Naive thymus-derived CD4-positive, alpha-beta T cell (primary cell): ENCODE data around the gene BCL11A. TPM values are rescaled to one million over a fixed set of nuclear protein-coding genes. Genes with fewer than 3 reads are reported as not detected.

Experiments used
- ATAC-seq: fragments of 150-1000 bp; cut with Tn5 transposase; 2 replicates; pipeline ENCODE4 v1.10.0; 2021; ENCODE audit warnings: mild to moderate bottlenecking, moderate library complexity
- CTCF ChIA-PET: fragments of 350-600 bp; sonication (Branson Sonifier 250); formaldehyde crosslinking; loops from one replicate; lab custom pipeline; 2021; ENCODE audit warnings: antibody characterized with exemption; lab: Charles Lee
- POLR2A ChIA-PET: fragments of 350-600 bp; sonication (Branson Sonifier 250); formaldehyde crosslinking; loops from one replicate; lab custom pipeline; 2021; ENCODE audit warnings: antibody characterized with exemption, inconsistent platforms; lab: Charles Lee
- DNase-seq, 9 donors: peaks; one replicate each; pipeline versions ENCODE4 v3.0.0 to v3.0.0-alpha.2; 2020 to 2022; ENCODE audit warnings: mixed read lengths in 1 of 9
- H3K27ac ChIP-seq: one replicate; pipeline ENCODE4 v1.7.0; 2013; ENCODE audit warnings: mild to moderate bottlenecking, low read depth, low read length, moderate library complexity
- H3K27me3 ChIP-seq, 2 donors: one replicate each; pipeline ENCODE4 v1.7.0; 2013; ENCODE audit warnings: low read length in 2 of 2, mild to moderate bottlenecking in 2 of 2, moderate library complexity in 2 of 2; ENCODE audit not compliant: control insufficient read depth in 2 of 2, insufficient read depth in 2 of 2
- H3K36me3 ChIP-seq, 3 experiments: 1 replicate in 2 of 3; 2 replicates in 1 of 3; pipeline ENCODE4 v1.7.0; 2013; ENCODE audit warnings: low read length in 3 of 3, mild to moderate bottlenecking in 3 of 3, moderate library complexity in 1 of 3; ENCODE audit not compliant: insufficient read depth in 3 of 3, control insufficient read depth in 2 of 3
- H3K4me1 ChIP-seq, 2 donors: one replicate each; pipeline ENCODE4 v1.7.0; 2013; ENCODE audit warnings: low read length in 2 of 2, mild to moderate bottlenecking in 2 of 2, moderate library complexity in 1 of 2; ENCODE audit not compliant: control insufficient read depth in 2 of 2, insufficient read depth in 2 of 2
- H3K4me3 ChIP-seq: 2 replicates; pipeline ENCODE4 v1.7.0; 2013; ENCODE audit warnings: mild to moderate bottlenecking, low read length
- H3K9me3 ChIP-seq, 3 experiments: 1 replicate in 2 of 3; 2 replicates in 1 of 3; pipeline ENCODE4 v1.7.0; 2013; ENCODE audit warnings: low read length in 3 of 3; ENCODE audit not compliant: control insufficient read depth in 2 of 3
- H3K27ac Mint-ChIP-seq, 9 donors: one replicate each; pipeline ENCODE4 v1.8.0; 2020 to 2022; ENCODE audit warnings: mixed read lengths in 9 of 9, mild to moderate bottlenecking in 8 of 9, moderate library complexity in 5 of 9, inconsistent platforms in 2 of 9
- H3K27me3 Mint-ChIP-seq, 5 donors: one replicate each; pipeline ENCODE4 v1.8.0; 2021 to 2022; ENCODE audit warnings: mixed read lengths in 5 of 5, mild to moderate bottlenecking in 1 of 5
- H3K36me3 Mint-ChIP-seq, 5 donors: one replicate each; pipeline ENCODE4 v1.8.0; 2020 to 2022; ENCODE audit warnings: mixed read lengths in 5 of 5, mild to moderate bottlenecking in 3 of 5, inconsistent platforms in 1 of 5
- H3K4me1 Mint-ChIP-seq, 7 donors: one replicate each; pipeline ENCODE4 v1.8.0; 2020 to 2022; ENCODE audit warnings: mixed read lengths in 7 of 7, mild to moderate bottlenecking in 3 of 7, inconsistent platforms in 1 of 7
- H3K4me3 Mint-ChIP-seq, 10 donors: one replicate each; pipeline ENCODE4 v1.8.0; 2020 to 2022; ENCODE audit warnings: mild to moderate bottlenecking in 10 of 10, mixed read lengths in 10 of 10, moderate library complexity in 6 of 10, inconsistent platforms in 2 of 10
- H3K9me3 Mint-ChIP-seq, 11 donors: one replicate each; pipeline ENCODE4 v1.8.0; 2020 to 2022; ENCODE audit warnings: mixed read lengths in 11 of 11, mild to moderate bottlenecking in 4 of 11, inconsistent platforms in 1 of 11, moderate library complexity in 1 of 11
- intact Hi-C, 2 donors: fragments of 100-400 bp; cut with micrococcal nuclease; formaldehyde crosslinking; loops; one replicate each; pipeline ENCODE4 v1.15.1; 2023
- polyA plus RNA-seq, 2 donors: library from polyadenylated mRNA; unstranded; fragments of 300-500 nt; fragmentation: Illumina TruSeq; gene quantifications; one replicate each; pipeline ENCODE4 v1.2.3, GENCODE V29; 2021
- total RNA-seq, 6 experiments: library from RNA in 5 of 6; stranded (reverse) in 5 of 6; gene quantifications; 1 replicate in 5 of 6; 2 replicates in 1 of 6; pipeline ENCODE4 v1.2.3 and lab custom pipeline; 2021 to 2026

BCL11A gene
- total and polyA plus RNA-seq, 7 experiments from 2014 or later: 1.5 to 26.2 (median 2.5) TPM; not detected in 1

- H3K27me3 Mint-ChIP-seq: peaks cover 0 to 3% (median 0%) of the 10 kb centered on the region in 5 donors
- H3K9me3 Mint-ChIP-seq: peaks cover 0 to 3% (median 0%) of the 10 kb centered on the region in 11 donors
- peaks cover 0 to 8% (median 0%) of the 10 kb centered on the region in 7 donors for H3K4me1 Mint-ChIP-seq
- intact Hi-C loops: no loop called here
- no peaks in the 10 kb centered on the region for H3K27me3 ChIP-seq
- ATAC-seq (no peak), DNase-seq (no peak)
- no peaks in the 10 kb centered on the region for H3K4me1 ChIP-seq
- no peaks in the 10 kb centered on the region for H3K36me3 Mint-ChIP-seq
- no peaks in the 10 kb centered on the region for H3K9me3 ChIP-seq
- ChIA-PET POLR2A (no interaction called here), CTCF (no interaction called here)
- H3K36me3 ChIP-seq: no peaks in the 10 kb centered on the region
- H3K4me3 ChIP-seq: no peak overlapping the region
- no peak overlapping the region for H3K27ac Mint-ChIP-seq
- no peak overlapping the region for H3K27ac ChIP-seq
- no peak overlapping the region for H3K4me3 Mint-ChIP-seq
These were observed 80.7 kb downstream of the BCL11A start for GRCh38 chr2:60472663-60473289.

GRCh38 chr2:60472041-60472440 is 81.4 kb downstream of the BCL11A start:
- Mint-ChIP-seq H3K36me3 (no peaks in the 10 kb centered on the region), H3K4me3 (no peak overlapping the region), H3K27ac (no peak overlapping the region), H3K27me3 (peaks cover 0 to 3% (median 0%) of the 10 kb centered on the region in 5 donors), H3K9me3 (peaks cover 0 to 3% (median 0%) of the 10 kb centered on the region in 11 donors), H3K4me1 (peaks cover 0 to 5% (median 0%) of the 10 kb centered on the region in 7 donors)
- POLR2A ChIA-PET: no interaction called here
- intact Hi-C loops: no loop called here
- DNase-seq (no peak), ATAC-seq (peak; percentile 29)
- H3K27ac ChIP-seq: no peak overlapping the region
- CTCF ChIA-PET: no interaction called here
- H3K36me3 ChIP-seq: no peaks in the 10 kb centered on the region
- H3K9me3 ChIP-seq: no peaks in the 10 kb centered on the region
- no peak overlapping the region for H3K4me3 ChIP-seq
- H3K27me3 ChIP-seq: no peaks in the 10 kb centered on the region
- no peaks in the 10 kb centered on the region for H3K4me1 ChIP-seq

GRCh38 chr2:60470340-60470739 is 83.1 kb downstream of the BCL11A start:
- ChIA-PET POLR2A (no interaction called here), CTCF (no interaction called here)
- H3K4me3 ChIP-seq: no peak overlapping the region
- H3K4me3 Mint-ChIP-seq: no peak overlapping the region
- no peaks in the 10 kb centered on the region for H3K27me3 ChIP-seq
- H3K27me3 Mint-ChIP-seq: peaks cover 0 to 3% (median 0%) of the 10 kb centered on the region in 5 donors
- H3K9me3 ChIP-seq: no peaks in the 10 kb centered on the region
- H3K9me3 Mint-ChIP-seq: peaks cover 0 to 3% (median 0%) of the 10 kb centered on the region in 11 donors
- no peaks in the 10 kb centered on the region for H3K4me1 ChIP-seq
- no peak for ATAC-seq
- H3K36me3 Mint-ChIP-seq: no peaks in the 10 kb centered on the region
- H3K36me3 ChIP-seq: no peaks in the 10 kb centered on the region
- H3K27ac Mint-ChIP-seq: no peak overlapping the region
- no peak for DNase-seq
- H3K4me1 Mint-ChIP-seq: peaks cover 0 to 2% (median 0%) of the 10 kb centered on the region in 7 donors
- intact Hi-C loops: no loop called here
- no peak overlapping the region for H3K27ac ChIP-seq

GRCh38 chr2:60469536-60470317 is 83.7 kb downstream of the BCL11A start:
- H3K4me1 ChIP-seq: no peaks in the 10 kb centered on the region
- Mint-ChIP-seq H3K36me3 (no peaks in the 10 kb centered on the region), H3K9me3 (peaks cover 0 to 3% (median 0%) of the 10 kb centered on the region in 11 donors), H3K27me3 (peaks cover 0 to 3% (median 0%) of the 10 kb centered on the region in 5 donors), H3K4me3 (no peak overlapping the region), H3K27ac (no peak overlapping the region), H3K4me1 (peaks cover 0 to 2% (median 0%) of the 10 kb centered on the region in 7 donors)
- intact Hi-C loops: no loop called here
- ATAC-seq (no peak), DNase-seq (no peak)
- ChIA-PET CTCF (no interaction called here), POLR2A (no interaction called here)
- no peaks in the 10 kb centered on the region for H3K9me3 ChIP-seq
- H3K4me3 ChIP-seq: no peak overlapping the region
- no peaks in the 10 kb centered on the region for H3K36me3 ChIP-seq
- no peaks in the 10 kb centered on the region for H3K27me3 ChIP-seq
- no peak overlapping the region for H3K27ac ChIP-seq

- ATAC-seq (no peak), DNase-seq (no peak)
- Mint-ChIP-seq H3K4me1 (peaks cover 0 to 2% (median 0%) of the 10 kb centered on the region in 7 donors), H3K4me3 (no peak overlapping the region), H3K27ac (no peak overlapping the region), H3K36me3 (no peaks in the 10 kb centered on the region), H3K27me3 (peaks cover 0 to 2% (median 0%) of the 10 kb centered on the region in 5 donors), H3K9me3 (peaks cover 0 to 3% (median 0%) of the 10 kb centered on the region in 11 donors)
- Histone ChIP-seq H3K4me3 (no peak overlapping the region), H3K9me3 (no peaks in the 10 kb centered on the region), H3K36me3 (no peaks in the 10 kb centered on the region), H3K4me1 (no peaks in the 10 kb centered on the region), H3K27ac (no peak overlapping the region), H3K27me3 (no peaks in the 10 kb centered on the region)
- intact Hi-C loops: no loop called here
- ChIA-PET CTCF (no interaction called here), POLR2A (no interaction called here)
These were observed 84.9 kb downstream of the BCL11A start for GRCh38 chr2:60468382-60469085.

- ChIA-PET CTCF (no interaction called here), POLR2A (no interaction called here)
- Mint-ChIP-seq H3K4me3 (no peak overlapping the region), H3K9me3 (peaks cover 0 to 3% (median 0%) of the 10 kb centered on the region in 11 donors), H3K27ac (no peak overlapping the region), H3K36me3 (peaks cover 0 to 3% (median 0%) of the 10 kb centered on the region in 5 donors), H3K27me3 (peaks cover 0 to 7% (median 0%) of the 10 kb centered on the region in 5 donors), H3K4me1 (peaks cover 0 to 2% (median 0%) of the 10 kb centered on the region in 7 donors)
- H3K4me1 ChIP-seq: no peaks in the 10 kb centered on the region
- no peak for ATAC-seq
- no peaks in the 10 kb centered on the region for H3K9me3 ChIP-seq
- intact Hi-C loops: no loop called here
- no peak overlapping the region for H3K4me3 ChIP-seq
- H3K36me3 ChIP-seq: no peaks in the 10 kb centered on the region
- H3K27me3 ChIP-seq: no peaks in the 10 kb centered on the region
- no peak overlapping the region for H3K27ac ChIP-seq
- no peak for DNase-seq
These were observed 87.2 kb downstream of the BCL11A start for GRCh38 chr2:60466161-60466702.
